Neural cell (in vitro differentiated cells): ENCODE data around the gene TBPL1. TPM values are rescaled to one million over a fixed set of nuclear protein-coding genes. Genes with fewer than 3 reads are reported as not detected.

Experiments used
- H2AFZ ChIP-seq: fragments of 200-600, 300-800 bp; sonication (generic), shearing (Covaris generic); 2 replicates; pipeline ENCODE4 v1.6.0; 2014; ENCODE audit warnings: low read depth, mild to moderate bottlenecking, antibody characterized with exemption, low read length, moderate library complexity
- H3F3A ChIP-seq: fragments of 200-600 bp; shearing (Covaris generic); 2 replicates; pipeline ENCODE4 v1.6.1; 2016; ENCODE audit warnings: mild to moderate bottlenecking, moderate library complexity, mixed read lengths, antibody characterized with exemption, low read length; ENCODE audit not compliant: insufficient read depth, poor library complexity, severe bottlenecking
- H3K27ac ChIP-seq: fragments of 200-600, 300-800 bp; sonication (generic), shearing (Covaris generic); 2 replicates; pipeline ENCODE4 v1.5.1; 2014; ENCODE audit warnings: mild to moderate bottlenecking, low read length, moderate library complexity
- H3K27me3 ChIP-seq: fragments of 300-800, 200-600 bp; sonication (generic), shearing (Covaris generic); 2 replicates; pipeline ENCODE4 v1.6.0; 2014; ENCODE audit warnings: mild to moderate bottlenecking, low read depth, low read length, moderate library complexity; ENCODE audit not compliant: insufficient read depth
- H3K36me3 ChIP-seq: fragments of 300-800, 200-600 bp; sonication (generic), shearing (Covaris generic); 2 replicates; pipeline ENCODE4 v1.5.1; 2014; ENCODE audit warnings: mild to moderate bottlenecking, antibody characterized with exemption, low read length, moderate library complexity; ENCODE audit not compliant: insufficient read depth
- H3K4me2 ChIP-seq: fragments of 300-800, 200-600 bp; sonication (generic), shearing (Covaris generic); 2 replicates; pipeline ENCODE4 v1.6.0; 2014; ENCODE audit warnings: mild to moderate bottlenecking, low read length
- H3K4me3 ChIP-seq: fragments of 300-800, 200-600 bp; sonication (generic), shearing (Covaris generic); 2 replicates; pipeline ENCODE4 v1.5.1; 2014; ENCODE audit warnings: mild to moderate bottlenecking, low read length, moderate library complexity
- H3K79me2 ChIP-seq: fragments of 200-600 bp; shearing (Covaris generic); replicated peaks from 2 replicates; pipeline ENCODE4 v1.6.0; 2014; ENCODE audit warnings: mild to moderate bottlenecking, low read length, moderate library complexity; ENCODE audit not compliant: insufficient read depth
- H3K9ac ChIP-seq: fragments of 300-800, 200-600 bp; sonication (generic), shearing (Covaris generic); 2 replicates; pipeline ENCODE4 v1.6.1; 2016; ENCODE audit warnings: mild to moderate bottlenecking, low read length, mixed read lengths
- H3K9me2 ChIP-seq: fragments of 200-600 bp; shearing (Covaris generic); 2 replicates; pipeline ENCODE4 v1.6.1; 2016; ENCODE audit warnings: mild to moderate bottlenecking, low read length, mixed read lengths; ENCODE audit not compliant: insufficient read depth
- H3K9me3 ChIP-seq: fragments of 200-600, 300-800 bp; sonication (generic), shearing (Covaris generic); 2 replicates; pipeline ENCODE4 v1.6.1; 2016; ENCODE audit warnings: mild to moderate bottlenecking, mixed run types, low read length, moderate library complexity, mixed read lengths
- H4K20me1 ChIP-seq: fragments of 200-600 bp; shearing (Covaris generic); 2 replicates; pipeline ENCODE4 v1.6.1; 2016; ENCODE audit warnings: mild to moderate bottlenecking, mixed run types; ENCODE audit not compliant: insufficient read depth
- EP300 ChIP-seq: fragments of 450-650 bp; conservative IDR thresholded peaks from 2 replicates; pipeline ENCODE4 v1.6.1; 2014; ENCODE audit warnings: antibody characterized with exemption, mild to moderate bottlenecking, moderate library complexity; ENCODE audit not compliant: poor library complexity, severe bottlenecking
- EZH2 ChIP-seq: fragments of 200-600, 300-800 bp; shearing (Covaris generic), sonication (generic); IDR thresholded peaks from 2 replicates; pipeline ENCODE4 v1.6.1; 2014; ENCODE audit warnings: antibody characterized with exemption, low read length, borderline replicate concordance, mild to moderate bottlenecking; ENCODE audit not compliant: insufficient read depth, poor library complexity, severe bottlenecking
- MXI1 ChIP-seq: fragments of 450-650 bp; conservative IDR thresholded peaks from 2 replicates; pipeline ENCODE4 v1.6.1; 2014; ENCODE audit warnings: antibody characterized with exemption, mild to moderate bottlenecking; ENCODE audit not compliant: poor library complexity, severe bottlenecking
- POLR2AphosphoS5 ChIP-seq: IDR thresholded peaks from 2 replicates; pipeline ENCODE4 v1.6.1; 2012
- RAD21 ChIP-seq: fragments of 450-650 bp; conservative IDR thresholded peaks from 2 replicates; pipeline ENCODE4 v1.6.1; 2014; ENCODE audit warnings: antibody characterized with exemption, mild to moderate bottlenecking, moderate library complexity
- SMC3 ChIP-seq: fragments of 450-650 bp; conservative IDR thresholded peaks from 2 replicates; pipeline ENCODE4 v1.6.1; 2014; ENCODE audit warnings: antibody characterized with exemption, mild to moderate bottlenecking, moderate library complexity; ENCODE audit not compliant: poor library complexity
- TAF1 ChIP-seq: IDR thresholded peaks from 2 replicates; pipeline ENCODE4 v1.6.1; 2012; ENCODE audit warnings: low read depth
- polyA plus RNA-seq: library from polyadenylated mRNA; depleted of rRNA; stranded (reverse); fragments of >200 nt; gene quantifications from 2 replicates; pipeline ENCODE4 v1.2.3, GENCODE V29; 2014
- TF ChIP-seq, protein P1 (sequence below): fragments of 450-650 bp; IDR thresholded peaks from 2 replicates; pipeline ENCODE4 v1.5.1; 2014; ENCODE audit warnings: antibody characterized with exemption, mild to moderate bottlenecking, moderate library complexity; ENCODE audit not compliant: poor library complexity, severe bottlenecking
- TF ChIP-seq, protein P2 (sequence below): IDR thresholded peaks from 2 replicates; pipeline ENCODE4 v1.6.1; 2012; ENCODE audit warnings: borderline replicate concordance

Gene TBPL1
- polyA plus RNA-seq, 1 donor from 2014 or later: 110 TPM

DNA sequence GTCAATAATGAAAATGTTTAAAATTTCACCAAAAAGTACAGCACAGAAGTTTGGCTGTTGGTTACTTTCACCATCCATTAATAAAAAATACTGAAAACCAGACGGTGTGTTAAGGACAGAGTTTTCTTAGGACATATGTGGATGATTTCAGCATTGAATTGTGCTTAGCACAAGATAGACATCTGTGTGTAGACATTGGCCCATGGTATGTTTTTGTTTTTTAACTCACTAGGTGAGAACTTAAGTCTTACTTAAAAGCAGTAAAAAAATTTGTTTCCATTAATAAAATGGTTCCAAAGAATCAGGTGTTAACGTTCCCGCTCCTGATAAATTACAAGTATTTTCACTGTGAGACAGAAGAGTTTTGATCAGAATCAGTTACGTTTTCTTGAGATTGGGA lies 4.2 kb downstream of the TBPL1 start:
- Histone ChIP-seq H3K36me3 (no peaks in the 10 kb centered on the region), H3K27ac (no peak overlapping the region), H3K9me3 (no peaks in the 10 kb centered on the region), H3K4me2 (no peak overlapping the region), H2AFZ (no peak overlapping the region), H3K79me2 (peaks cover 86% of the 10 kb centered on the region), H3K27me3 (no peaks in the 10 kb centered on the region), H3K9me2 (no peaks in the 10 kb centered on the region), H3K4me3 (no peak overlapping the region), H4K20me1 (no peaks in the 10 kb centered on the region), H3F3A (no peaks in the 10 kb centered on the region), H3K9ac (no peak overlapping the region)
- TF ChIP-seq EZH2: no peak
- TF ChIP-seq, protein P1, sequence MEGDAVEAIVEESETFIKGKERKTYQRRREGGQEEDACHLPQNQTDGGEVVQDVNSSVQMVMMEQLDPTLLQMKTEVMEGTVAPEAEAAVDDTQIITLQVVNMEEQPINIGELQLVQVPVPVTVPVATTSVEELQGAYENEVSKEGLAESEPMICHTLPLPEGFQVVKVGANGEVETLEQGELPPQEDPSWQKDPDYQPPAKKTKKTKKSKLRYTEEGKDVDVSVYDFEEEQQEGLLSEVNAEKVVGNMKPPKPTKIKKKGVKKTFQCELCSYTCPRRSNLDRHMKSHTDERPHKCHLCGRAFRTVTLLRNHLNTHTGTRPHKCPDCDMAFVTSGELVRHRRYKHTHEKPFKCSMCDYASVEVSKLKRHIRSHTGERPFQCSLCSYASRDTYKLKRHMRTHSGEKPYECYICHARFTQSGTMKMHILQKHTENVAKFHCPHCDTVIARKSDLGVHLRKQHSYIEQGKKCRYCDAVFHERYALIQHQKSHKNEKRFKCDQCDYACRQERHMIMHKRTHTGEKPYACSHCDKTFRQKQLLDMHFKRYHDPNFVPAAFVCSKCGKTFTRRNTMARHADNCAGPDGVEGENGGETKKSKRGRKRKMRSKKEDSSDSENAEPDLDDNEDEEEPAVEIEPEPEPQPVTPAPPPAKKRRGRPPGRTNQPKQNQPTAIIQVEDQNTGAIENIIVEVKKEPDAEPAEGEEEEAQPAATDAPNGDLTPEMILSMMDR: no peak
- TF ChIP-seq EP300: no peak
- TF ChIP-seq, protein P2, sequence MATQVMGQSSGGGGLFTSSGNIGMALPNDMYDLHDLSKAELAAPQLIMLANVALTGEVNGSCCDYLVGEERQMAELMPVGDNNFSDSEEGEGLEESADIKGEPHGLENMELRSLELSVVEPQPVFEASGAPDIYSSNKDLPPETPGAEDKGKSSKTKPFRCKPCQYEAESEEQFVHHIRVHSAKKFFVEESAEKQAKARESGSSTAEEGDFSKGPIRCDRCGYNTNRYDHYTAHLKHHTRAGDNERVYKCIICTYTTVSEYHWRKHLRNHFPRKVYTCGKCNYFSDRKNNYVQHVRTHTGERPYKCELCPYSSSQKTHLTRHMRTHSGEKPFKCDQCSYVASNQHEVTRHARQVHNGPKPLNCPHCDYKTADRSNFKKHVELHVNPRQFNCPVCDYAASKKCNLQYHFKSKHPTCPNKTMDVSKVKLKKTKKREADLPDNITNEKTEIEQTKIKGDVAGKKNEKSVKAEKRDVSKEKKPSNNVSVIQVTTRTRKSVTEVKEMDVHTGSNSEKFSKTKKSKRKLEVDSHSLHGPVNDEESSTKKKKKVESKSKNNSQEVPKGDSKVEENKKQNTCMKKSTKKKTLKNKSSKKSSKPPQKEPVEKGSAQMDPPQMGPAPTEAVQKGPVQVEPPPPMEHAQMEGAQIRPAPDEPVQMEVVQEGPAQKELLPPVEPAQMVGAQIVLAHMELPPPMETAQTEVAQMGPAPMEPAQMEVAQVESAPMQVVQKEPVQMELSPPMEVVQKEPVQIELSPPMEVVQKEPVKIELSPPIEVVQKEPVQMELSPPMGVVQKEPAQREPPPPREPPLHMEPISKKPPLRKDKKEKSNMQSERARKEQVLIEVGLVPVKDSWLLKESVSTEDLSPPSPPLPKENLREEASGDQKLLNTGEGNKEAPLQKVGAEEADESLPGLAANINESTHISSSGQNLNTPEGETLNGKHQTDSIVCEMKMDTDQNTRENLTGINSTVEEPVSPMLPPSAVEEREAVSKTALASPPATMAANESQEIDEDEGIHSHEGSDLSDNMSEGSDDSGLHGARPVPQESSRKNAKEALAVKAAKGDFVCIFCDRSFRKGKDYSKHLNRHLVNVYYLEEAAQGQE: no peak
- TF ChIP-seq SMC3: no peak
- no peak for TF ChIP-seq MXI1
- TF ChIP-seq TAF1: no peak
- no peak for TF ChIP-seq RAD21
- TF ChIP-seq POLR2AphosphoS5: no peak

DNA sequence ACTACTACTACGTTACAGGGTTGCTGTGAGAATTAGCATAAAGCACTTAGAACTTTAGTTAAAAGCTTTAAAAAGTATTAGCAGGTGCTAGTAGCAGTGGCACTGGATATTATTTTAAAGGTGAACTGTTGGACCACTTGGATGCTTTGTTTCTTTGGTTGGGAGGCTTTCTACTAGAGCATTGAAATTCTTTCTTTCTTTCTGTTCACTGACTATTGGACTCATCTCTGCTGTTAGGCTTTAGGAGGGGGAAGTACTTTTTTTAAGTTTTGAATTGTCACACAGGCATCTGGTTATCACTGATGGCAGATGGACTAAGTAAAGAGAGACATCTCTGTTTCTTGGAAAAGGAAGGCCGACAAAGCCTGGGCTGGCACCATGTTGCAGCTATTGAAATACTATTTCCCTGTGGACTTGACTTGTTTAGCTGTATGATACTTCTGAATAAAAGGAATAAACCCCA lies 4.8 kb downstream of the TBPL1 start:
- Histone ChIP-seq H3K27me3 (no peaks in the 10 kb centered on the region), H3K9me3 (no peaks in the 10 kb centered on the region), H4K20me1 (no peaks in the 10 kb centered on the region), H3K9ac (no peak overlapping the region), H3F3A (no peaks in the 10 kb centered on the region), H3K9me2 (no peaks in the 10 kb centered on the region), H3K4me3 (no peak overlapping the region), H3K79me2 (peaks cover 92% of the 10 kb centered on the region), H3K27ac (no peak overlapping the region), H3K36me3 (no peaks in the 10 kb centered on the region), H3K4me2 (no peak overlapping the region), H2AFZ (no peak overlapping the region)
- TF ChIP-seq, protein P1: no peak
- TF ChIP-seq EP300: no peak
- TF ChIP-seq POLR2AphosphoS5: no peak
- TF ChIP-seq TAF1: no peak
- TF ChIP-seq MXI1: no peak
- TF ChIP-seq, protein P2: no peak
- TF ChIP-seq SMC3: no peak
- no peak for TF ChIP-seq RAD21
- no peak for TF ChIP-seq EZH2
